ENCODE results near the gene CYBA. TPM values are rescaled to one million over a fixed set of nuclear protein-coding genes. Genes with fewer than 3 reads are reported as not detected.

The CYBA gene
- polyA plus RNA-seq, 1 donor (not counting 4 experiments of a cell fraction or from before 2014, with no cell fraction given), result 4.4 TPM

DNA sequence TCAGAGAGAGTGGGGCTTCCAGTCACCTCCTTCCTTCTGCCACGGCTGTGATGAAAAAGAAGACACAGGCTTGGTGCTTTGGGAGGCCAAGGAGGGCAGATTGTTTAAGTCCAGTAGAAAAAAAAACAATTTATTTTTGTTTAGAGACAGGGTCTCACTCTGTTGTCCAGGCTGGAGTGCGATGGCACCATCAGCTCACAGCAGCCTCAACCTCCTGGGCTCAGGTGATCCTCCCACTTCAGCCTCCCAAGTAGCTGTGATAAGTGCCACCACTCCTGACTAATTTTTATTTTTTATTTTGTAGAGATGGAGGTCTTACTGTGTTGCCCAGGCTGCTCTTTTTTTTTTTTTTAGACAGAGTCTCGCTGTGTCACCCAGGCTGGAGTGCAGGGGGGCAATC, 14.7 kb upstream of the CYBA start:
- Histone ChIP-seq H3K9me1 (ENCODE audit: control insufficient read depth, extremely low read depth, insufficient read depth, low read length) (no peaks in the 10 kb centered on the region), H3K36me3 (ENCODE audit: control insufficient read depth in 2 of 2, extremely low read depth in 1 of 2, insufficient read depth in 2 of 2, low read length in 2 of 2) (peaks cover 0 to 2% of the 10 kb centered on the region in 2 experiments), H3K9ac (ENCODE audit: control insufficient read depth, extremely low read depth, insufficient read depth, low read length) (no peak overlapping the region), H3K4me1 (ENCODE audit: control insufficient read depth, extremely low read depth, insufficient read depth, low read length) (peaks cover 19% of the 10 kb centered on the region), H3K4me3 (ENCODE audit: control insufficient read depth in 2 of 3, extremely low read depth in 1 of 3, insufficient read depth in 2 of 3, low read depth in 1 of 3, low read length in 3 of 3) (no peak overlapping the region), H4K20me1 (ENCODE audit: control insufficient read depth, extremely low read depth, insufficient read depth, low read length) (no peaks in the 10 kb centered on the region), H3K27ac (ENCODE audit: control insufficient read depth, insufficient read depth, low read length) (no peak overlapping the region), H3K27me3 (ENCODE audit: control insufficient read depth, extremely low read depth, insufficient read depth, low read length) (no peaks in the 10 kb centered on the region), H3K9me3 (ENCODE audit: control insufficient read depth, low read depth, low read length) (no peaks in the 10 kb centered on the region), H3K4me2 (ENCODE audit: control insufficient read depth, extremely low read depth, insufficient read depth, low read depth, low read length) (no peak overlapping the region), H3K79me2 (ENCODE audit: control insufficient read depth, insufficient read depth, low read length) (peaks cover 32% of the 10 kb centered on the region), H2AFZ (ENCODE audit: control insufficient read depth, low read length) (no peak overlapping the region)
- FAIRE-seq (no peak), DNase-seq (ENCODE audit: low read depth, low spot score) (no peak)
- TF ChIP-seq, protein P1, sequence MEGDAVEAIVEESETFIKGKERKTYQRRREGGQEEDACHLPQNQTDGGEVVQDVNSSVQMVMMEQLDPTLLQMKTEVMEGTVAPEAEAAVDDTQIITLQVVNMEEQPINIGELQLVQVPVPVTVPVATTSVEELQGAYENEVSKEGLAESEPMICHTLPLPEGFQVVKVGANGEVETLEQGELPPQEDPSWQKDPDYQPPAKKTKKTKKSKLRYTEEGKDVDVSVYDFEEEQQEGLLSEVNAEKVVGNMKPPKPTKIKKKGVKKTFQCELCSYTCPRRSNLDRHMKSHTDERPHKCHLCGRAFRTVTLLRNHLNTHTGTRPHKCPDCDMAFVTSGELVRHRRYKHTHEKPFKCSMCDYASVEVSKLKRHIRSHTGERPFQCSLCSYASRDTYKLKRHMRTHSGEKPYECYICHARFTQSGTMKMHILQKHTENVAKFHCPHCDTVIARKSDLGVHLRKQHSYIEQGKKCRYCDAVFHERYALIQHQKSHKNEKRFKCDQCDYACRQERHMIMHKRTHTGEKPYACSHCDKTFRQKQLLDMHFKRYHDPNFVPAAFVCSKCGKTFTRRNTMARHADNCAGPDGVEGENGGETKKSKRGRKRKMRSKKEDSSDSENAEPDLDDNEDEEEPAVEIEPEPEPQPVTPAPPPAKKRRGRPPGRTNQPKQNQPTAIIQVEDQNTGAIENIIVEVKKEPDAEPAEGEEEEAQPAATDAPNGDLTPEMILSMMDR (optimal IDR thresholded peaks at IDR 0.05 in 1 of 3, IDR thresholded peaks at IDR 0.05 in 1 of 3, conservative IDR thresholded peaks at IDR 0.05 in 1 of 3; ENCODE audit: extremely low read depth in 1 of 3, insufficient read depth in 2 of 3, low read length in 3 of 3), result no peak
- TF ChIP-seq EZH2 (IDR thresholded peaks at IDR 0.05; ENCODE audit: low read length), result no peak
- dilution Hi-C loops (cut with MboI; ENCODE audit: extremely low pct_ligation_motif_present, low sequenced_read_pairs), result loop anchor here (25.0 kb wide), 1 partner anchor 97 kb away; no protein-coding TSS in a partner anchor

DNA sequence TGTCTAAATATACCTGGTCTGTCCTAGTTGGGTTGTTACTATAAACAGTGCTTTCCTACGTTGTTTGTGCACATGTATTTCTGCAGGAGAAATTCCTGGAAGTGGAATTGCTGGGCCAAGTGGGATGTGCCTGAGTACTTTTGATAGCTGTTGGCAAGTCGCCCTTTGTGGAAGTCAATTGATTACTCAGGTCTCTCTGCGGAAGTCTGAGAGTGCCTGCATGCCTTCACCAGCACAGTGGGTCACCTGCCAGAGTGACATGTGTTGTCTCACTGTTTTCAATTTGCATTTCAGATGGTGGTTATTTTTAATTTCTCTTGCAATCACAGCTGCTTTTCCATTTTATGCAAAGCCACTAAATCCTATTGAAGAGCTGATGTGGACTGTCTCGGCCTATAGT, 14.3 kb upstream of the CYBA start:
- dilution Hi-C loops (cut with MboI; ENCODE audit: extremely low pct_ligation_motif_present, low sequenced_read_pairs), result loop anchor here (25.0 kb wide), 1 partner anchor 97 kb away; no protein-coding TSS in a partner anchor
- H4K20me1 ChIP-seq (ENCODE audit: control insufficient read depth, extremely low read depth, insufficient read depth, low read length), result peaks cover 2% of the 10 kb centered on the region
- H3K27ac ChIP-seq (ENCODE audit: control insufficient read depth, insufficient read depth, low read length), result no peak overlapping the region
- no peaks in the 10 kb centered on the region for H3K9me3 ChIP-seq (ENCODE audit: control insufficient read depth, low read depth, low read length)
- H3K4me1 ChIP-seq (ENCODE audit: control insufficient read depth, extremely low read depth, insufficient read depth, low read length), result peaks cover 19% of the 10 kb centered on the region
- no peaks in the 10 kb centered on the region for H3K27me3 ChIP-seq (ENCODE audit: control insufficient read depth, extremely low read depth, insufficient read depth, low read length)
- FAIRE-seq (no peak), DNase-seq (ENCODE audit: low read depth, low spot score) (no peak)
- H3K79me2 ChIP-seq (ENCODE audit: control insufficient read depth, insufficient read depth, low read length), result peaks cover 35% of the 10 kb centered on the region
- no peaks in the 10 kb centered on the region for H3K9me1 ChIP-seq (ENCODE audit: control insufficient read depth, extremely low read depth, insufficient read depth, low read length)
- peak overlapping the region; percentile 13 for H3K4me2 ChIP-seq (ENCODE audit: control insufficient read depth, extremely low read depth, insufficient read depth, low read depth, low read length)
- no peak overlapping the region for H3K9ac ChIP-seq (ENCODE audit: control insufficient read depth, extremely low read depth, insufficient read depth, low read length)
- H2AFZ ChIP-seq (ENCODE audit: control insufficient read depth, low read length), result no peak overlapping the region
- H3K4me3 ChIP-seq (ENCODE audit: control insufficient read depth in 2 of 3, extremely low read depth in 1 of 3, insufficient read depth in 2 of 3, low read depth in 1 of 3, low read length in 3 of 3), result no peak overlapping the region
- H3K36me3 ChIP-seq (ENCODE audit: control insufficient read depth in 2 of 2, extremely low read depth in 1 of 2, insufficient read depth in 2 of 2, low read length in 2 of 2), result peaks cover under 1 to 3% of the 10 kb centered on the region in 2 experiments
- TF ChIP-seq, protein P1 (optimal IDR thresholded peaks at IDR 0.05 in 1 of 3, IDR thresholded peaks at IDR 0.05 in 1 of 3, conservative IDR thresholded peaks at IDR 0.05 in 1 of 3; ENCODE audit: extremely low read depth in 1 of 3, insufficient read depth in 2 of 3, low read length in 3 of 3), result no peak
- no peak for TF ChIP-seq EZH2 (IDR thresholded peaks at IDR 0.05; ENCODE audit: low read length)
